ENCODE measurements around the gene TPD52L1. TPM values are rescaled to one million over a fixed set of nuclear protein-coding genes. Genes with fewer than 3 reads are reported as not detected.

The TPD52L1 gene
- total RNA-seq, 4 donors from 2014 or later, result 123 to 234 (median 175) TPM

- no peak for TF ChIP-seq CTCF (IDR thresholded peaks at IDR 0.05)
- no peak for TF ChIP-seq POLR2A (IDR thresholded peaks at IDR 0.05)
- intact Hi-C loops (cut with DNase I; ENCODE audit: low total_unique reads), result no loop called here
- no peak for DNase-seq (ENCODE audit: low spot score in 2 of 2)
- no peak overlapping the region for H3K4me3 ChIP-seq (ENCODE audit: low read depth, poor library complexity, severe bottlenecking)
These were observed 49.8 kb downstream of the TPD52L1 start for GRCh38 chr6:125203395-125203794.

DNA sequence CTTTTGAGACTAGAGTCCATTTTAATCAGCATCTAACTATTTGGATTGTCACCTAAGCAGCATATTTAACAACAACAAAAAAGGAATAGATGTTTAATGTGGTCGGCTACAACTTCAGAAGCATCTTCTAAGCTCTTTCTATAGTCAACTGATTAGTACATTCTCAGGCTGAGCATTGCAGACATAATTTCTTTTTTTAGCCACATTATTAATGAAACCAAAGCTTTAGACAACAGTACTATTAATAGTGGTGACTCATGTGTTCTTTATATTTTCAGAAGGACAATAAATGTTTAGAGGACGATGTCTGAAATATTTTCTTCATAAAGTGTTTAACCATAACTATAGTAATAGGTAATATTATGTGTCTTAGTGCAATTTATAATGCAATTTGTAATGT lies 52.4 kb downstream of the TPD52L1 start:
- H3K4me3 ChIP-seq (ENCODE audit: low read depth, poor library complexity, severe bottlenecking), result no peak overlapping the region
- intact Hi-C loops (cut with DNase I; ENCODE audit: low total_unique reads), result no loop called here
- no peak for DNase-seq (ENCODE audit: low spot score in 2 of 2)
- 74 to 79% methylated on average over 2 of the region's 2 CpGs for WGBS, 2 donors
- TF ChIP-seq CTCF (IDR thresholded peaks at IDR 0.05), result no peak
- no peak for TF ChIP-seq POLR2A (IDR thresholded peaks at IDR 0.05)

DNA sequence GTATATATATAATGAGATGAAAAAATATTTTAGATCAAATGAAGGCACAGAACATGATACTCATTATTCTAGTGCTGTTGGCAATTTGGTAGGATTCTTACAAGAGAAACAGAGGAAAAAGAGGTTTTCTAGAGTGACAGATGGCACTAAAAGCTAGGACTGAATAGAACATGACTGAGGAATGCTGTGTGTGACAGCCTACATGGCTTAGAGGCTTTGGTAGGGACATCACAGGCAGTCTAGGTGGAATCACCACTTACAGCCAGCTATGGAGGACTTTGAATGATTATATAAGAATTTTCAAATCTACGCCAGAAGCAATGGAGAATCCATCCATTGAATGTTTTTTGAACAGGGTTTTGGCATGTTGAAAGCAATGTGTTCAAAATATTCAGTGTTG lies 52.8 kb downstream of the TPD52L1 start:
- WGBS, 2 donors, result 96 to 100% methylated on average over 1 of the region's 1 CpG
- no peak overlapping the region for H3K4me3 ChIP-seq (ENCODE audit: low read depth, poor library complexity, severe bottlenecking)
- no peak for DNase-seq (ENCODE audit: low spot score in 2 of 2)
- intact Hi-C loops (cut with DNase I; ENCODE audit: low total_unique reads), result no loop called here
- no peak for TF ChIP-seq POLR2A (IDR thresholded peaks at IDR 0.05)
- TF ChIP-seq CTCF (IDR thresholded peaks at IDR 0.05), result no peak

GRCh38 chr6:125207956-125208355 lies 54.4 kb downstream of the TPD52L1 start:
- no peak overlapping the region for H3K4me3 ChIP-seq (ENCODE audit: low read depth, poor library complexity, severe bottlenecking)
- intact Hi-C loops (cut with DNase I; ENCODE audit: low total_unique reads), result no loop called here
- TF ChIP-seq POLR2A (IDR thresholded peaks at IDR 0.05) (no peak), CTCF (IDR thresholded peaks at IDR 0.05) (no peak)
- WGBS, 2 donors, result 61 to 85% methylated on average over 1 of the region's 1 CpG
- DNase-seq (ENCODE audit: low spot score in 2 of 2), result no peak

DNA sequence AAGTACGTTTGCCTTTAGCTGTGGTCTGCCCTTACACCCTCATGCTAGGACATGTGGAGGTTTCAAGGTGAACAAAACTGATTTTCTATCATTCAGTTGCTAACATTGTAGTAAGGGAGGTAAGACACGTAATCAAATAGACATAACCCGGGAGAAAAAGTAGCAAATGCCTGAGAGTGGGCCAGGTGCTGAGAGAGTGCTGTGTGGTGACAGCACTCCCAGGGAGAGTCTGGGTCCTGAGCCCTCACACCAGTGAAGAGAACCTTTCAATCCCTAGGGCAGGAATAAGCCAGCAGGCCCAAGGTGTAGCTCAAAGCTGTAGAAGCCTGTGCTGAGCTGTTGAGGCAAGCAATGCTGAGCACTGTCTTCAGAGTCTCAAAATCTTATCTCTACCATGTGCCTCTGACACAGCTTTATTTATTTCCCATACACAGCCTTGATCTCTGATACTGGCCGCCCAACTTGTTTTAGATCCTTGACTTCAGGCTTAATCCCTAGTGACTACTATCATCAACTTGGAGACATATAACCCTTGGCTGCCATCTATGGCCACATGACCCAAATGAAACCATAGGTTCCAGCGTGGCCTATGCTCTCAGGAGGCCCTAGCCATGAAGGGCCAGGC lies 55.2 kb downstream of the TPD52L1 start:
- H3K4me3 ChIP-seq (ENCODE audit: low read depth, poor library complexity, severe bottlenecking), result no peak overlapping the region
- 92 to 93% methylated on average over 5 of the region's 5 CpGs for WGBS, 2 donors
- DNase-seq (ENCODE audit: low spot score in 2 of 2), result no peak
- TF ChIP-seq POLR2A (IDR thresholded peaks at IDR 0.05) (no peak), CTCF (IDR thresholded peaks at IDR 0.05) (no peak)
- intact Hi-C loops (cut with DNase I; ENCODE audit: low total_unique reads), result no loop called here

DNA sequence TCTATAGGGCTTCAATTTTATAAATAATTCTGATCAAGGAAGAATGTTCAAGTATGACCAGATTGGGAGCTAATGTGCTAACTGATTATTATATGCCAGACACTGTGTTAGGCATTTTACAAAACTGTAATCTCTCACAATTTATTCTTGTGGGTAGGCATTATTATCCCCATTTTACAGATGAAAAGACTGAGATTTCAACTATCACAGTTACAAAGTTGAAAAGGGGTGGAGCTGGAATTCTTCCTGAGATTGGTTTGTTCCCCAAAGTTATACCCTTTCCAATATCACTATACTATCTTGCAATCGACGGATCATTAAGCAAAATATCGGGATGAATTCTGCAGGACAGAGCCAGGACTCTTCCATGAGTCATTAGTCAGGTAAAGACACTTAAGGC lies 57.1 kb downstream of the TPD52L1 start:
- DNase-seq (ENCODE audit: low spot score in 2 of 2), result no peak
- H3K4me3 ChIP-seq (ENCODE audit: low read depth, poor library complexity, severe bottlenecking), result no peak overlapping the region
- intact Hi-C loops (cut with DNase I; ENCODE audit: low total_unique reads), result no loop called here
- no peak for TF ChIP-seq POLR2A (IDR thresholded peaks at IDR 0.05)
- no peak for TF ChIP-seq CTCF (IDR thresholded peaks at IDR 0.05)
- 91 to 93% methylated on average over 3 of the region's 3 CpGs for WGBS, 2 donors
